BE2C (cell line): ENCODE measurements around the gene TMEM59.

Source experiments
- DNase-seq: peaks from one replicate; pipeline ENCODE4 v3.0.0-alpha.2; 2020
- H3K27me3 ChIP-seq: fragments of 250-450 bp; sonication (Bioruptor Pico); 2 replicates; pipeline ENCODE4 v1.5.1; 2020; ENCODE audit warnings: mild to moderate bottlenecking
- H3K36me3 ChIP-seq: fragments of 250-450 bp; sonication (Bioruptor Pico); 2 replicates; pipeline ENCODE4 v1.5.1; 2020; ENCODE audit warnings: mild to moderate bottlenecking
- H3K4me1 ChIP-seq: fragments of 250-450 bp; sonication (Bioruptor Pico); 2 replicates; pipeline ENCODE4 v1.5.1; 2020
- H3K4me3 ChIP-seq: 2 replicates; pipeline ENCODE4 v1.5.1; 2011; ENCODE audit warnings: low read depth, low read length
- H3K9me3 ChIP-seq: fragments of 250-450 bp; sonication (Bioruptor Pico); 2 replicates; pipeline ENCODE4 v1.5.1; 2020
- CTCF ChIP-seq: IDR thresholded peaks from 2 replicates; pipeline ENCODE4 v1.5.1; 2012; ENCODE audit warnings: mild to moderate bottlenecking, low read depth, low read length

The TMEM59 gene

DNA sequence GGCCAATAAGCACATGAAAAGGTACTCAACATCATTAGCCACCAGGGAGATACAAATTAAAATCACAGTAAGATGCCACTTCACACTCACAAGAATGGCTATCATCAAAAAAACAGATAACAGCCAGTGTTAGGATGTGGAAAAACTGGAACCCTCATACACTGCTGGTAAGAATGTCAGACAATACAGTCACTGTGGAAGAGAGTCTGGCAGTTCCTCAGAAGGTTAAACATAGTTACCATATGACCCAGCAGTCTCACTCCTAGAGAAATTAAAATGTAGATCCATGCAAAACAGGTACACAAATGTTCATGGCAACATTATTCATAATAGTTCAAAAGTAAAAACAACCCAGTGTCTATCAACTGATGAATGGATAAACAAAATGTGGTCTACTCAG lies 68.3 kb downstream of the TMEM59 start:
- Histone ChIP-seq H3K4me1 (no peaks in the 10 kb centered on the region), H3K9me3 (no peaks in the 10 kb centered on the region), H3K36me3 (no peaks in the 10 kb centered on the region), H3K4me3 (no peak overlapping the region), H3K27me3 (no peaks in the 10 kb centered on the region)
- no peak for DNase-seq
- no peak for TF ChIP-seq CTCF

GRCh38 chr1:53982763-53983104 lies 70.3 kb downstream of the TMEM59 start:
- Histone ChIP-seq H3K4me1 (no peaks in the 10 kb centered on the region), H3K27me3 (no peaks in the 10 kb centered on the region), H3K4me3 (no peak overlapping the region), H3K36me3 (no peaks in the 10 kb centered on the region), H3K9me3 (no peaks in the 10 kb centered on the region)
- no peak for DNase-seq
- no peak for TF ChIP-seq CTCF

- no peaks in the 10 kb centered on the region for H3K4me1 ChIP-seq
- no peak for DNase-seq
Measured at GRCh38 chr1:53982034-53982762, 70.8 kb downstream of the TMEM59 start.

GRCh38 chr1:53981220-53981619 lies 71.8 kb downstream of the TMEM59 start:
- TF ChIP-seq CTCF, result no peak
- Histone ChIP-seq H3K9me3 (no peaks in the 10 kb centered on the region), H3K4me1 (no peaks in the 10 kb centered on the region), H3K27me3 (no peaks in the 10 kb centered on the region), H3K4me3 (no peak overlapping the region), H3K36me3 (no peaks in the 10 kb centered on the region)
- DNase-seq, result no peak

More at GRCh38 chr1:53982034-53982762, 70.8 kb downstream of the TMEM59 start:
- no peak for TF ChIP-seq CTCF
- no peaks in the 10 kb centered on the region for H3K9me3 ChIP-seq
- H3K36me3 ChIP-seq, result no peaks in the 10 kb centered on the region
- no peak overlapping the region for H3K4me3 ChIP-seq
- H3K27me3 ChIP-seq, result no peaks in the 10 kb centered on the region

- no peak for TF ChIP-seq CTCF
- H3K27me3 ChIP-seq, result no peaks in the 10 kb centered on the region
- no peak overlapping the region for H3K4me3 ChIP-seq
- no peaks in the 10 kb centered on the region for H3K9me3 ChIP-seq
- H3K4me1 ChIP-seq, result no peaks in the 10 kb centered on the region
- H3K36me3 ChIP-seq, result no peaks in the 10 kb centered on the region
- DNase-seq, result no peak
Measured at GRCh38 chr1:53979712-53980450, 73.1 kb downstream of the TMEM59 start.
